ENCODE results near the gene HMOX2.

GRCh38 chr16:4552541-4552940 is 76.3 kb downstream of the HMOX2 start:
- TF ChIP-seq CTCF (IDR thresholded peaks at IDR 0.05; ENCODE audit: low read depth, low read length) (no peak), POLR2A (IDR thresholded peaks at IDR 0.05; ENCODE audit: extremely low read depth, insufficient read length) (no peak), MYC (IDR thresholded peaks at IDR 0.05; ENCODE audit: low read depth, low read length) (no peak)

Data from NB4 (cell line).